ENCODE results near the gene CCDC152.

DNA sequence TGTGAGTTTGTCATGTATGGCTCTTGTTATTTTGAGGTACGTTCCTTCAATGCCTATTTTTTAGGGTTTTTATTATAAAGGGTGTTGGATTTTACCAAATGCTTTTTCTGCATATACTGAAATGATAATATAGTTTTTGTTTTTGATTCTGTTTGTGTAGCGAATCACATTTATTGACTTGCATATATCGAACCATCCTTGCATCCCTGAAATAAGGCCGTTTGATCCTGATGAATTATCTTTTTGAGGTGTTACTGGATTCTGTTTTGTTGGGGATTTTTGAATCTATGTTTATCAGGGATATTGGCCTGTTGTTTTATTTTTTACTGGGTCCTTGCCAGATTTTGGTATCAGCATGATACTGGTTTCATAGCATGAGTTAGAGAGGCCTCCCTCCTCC, 29.1 kb downstream of the CCDC152 start:
- TF ChIP-seq EZH2 (IDR thresholded peaks at IDR 0.05; ENCODE audit: insufficient read depth, poor library complexity, severe bottlenecking) (no peak), EZH2phosphoT487 (IDR thresholded peaks at IDR 0.05; ENCODE audit: insufficient read depth, low read depth) (no peak)

Measured in GM23248 (cell line).